ENCODE results near the gene PCDHGC4.

DNA sequence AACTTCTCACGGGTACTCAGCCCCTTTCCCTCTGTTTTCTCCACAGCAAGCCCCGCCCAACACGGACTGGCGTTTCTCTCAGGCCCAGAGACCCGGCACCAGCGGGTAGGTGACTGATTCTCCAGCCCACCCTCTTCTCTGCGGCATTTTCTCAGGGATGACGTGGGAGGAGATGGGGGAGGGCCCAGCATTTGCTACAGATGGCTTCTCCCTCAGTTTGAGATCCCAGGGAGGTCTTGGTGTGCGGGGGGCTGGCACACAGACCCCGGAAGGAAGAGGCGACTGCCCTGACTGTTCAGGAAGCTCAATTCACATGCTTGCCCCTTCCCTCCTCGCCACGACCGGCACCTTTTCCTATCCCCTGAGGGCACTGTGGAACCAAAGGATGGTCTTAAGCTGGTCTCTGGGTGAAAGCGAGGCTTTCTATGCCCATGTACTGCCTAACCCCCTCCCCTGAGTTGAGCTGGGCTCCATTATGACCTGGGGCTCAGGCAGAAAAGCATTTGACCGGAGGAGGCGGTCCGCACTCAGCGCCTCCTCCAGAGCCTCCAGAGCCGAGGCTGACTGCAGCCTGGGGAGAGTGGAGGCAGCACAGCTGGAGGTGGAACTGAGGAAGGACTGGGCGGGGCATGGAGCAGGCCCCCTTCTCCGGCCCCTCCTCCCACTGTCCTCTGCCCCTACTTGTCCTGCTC is 10.1 kb downstream of the PCDHGC4 start:
- TF ChIP-seq POLR2AphosphoS5 (IDR thresholded peaks at IDR 0.05; ENCODE audit: insufficient read depth, low read depth, low read length) (no peak), POLR2A (IDR thresholded peaks at IDR 0.05; ENCODE audit: low read depth, low read length) (no peak), EZH2 (IDR thresholded peaks at IDR 0.05; ENCODE audit: borderline replicate concordance, low read depth, low read length, severe bottlenecking) (no peak), FOS (IDR thresholded peaks at IDR 0.05; ENCODE audit: borderline replicate concordance, insufficient read depth, low read length) (no peak), MAX (IDR thresholded peaks at IDR 0.05; ENCODE audit: insufficient read depth, insufficient read length) (no peak), JUN (IDR thresholded peaks at IDR 0.05; ENCODE audit: borderline replicate concordance, insufficient read depth, insufficient read length, low read depth) (no peak), MYC (IDR thresholded peaks at IDR 0.05; ENCODE audit: low read depth, low read length) (no peak), GATA2 (IDR thresholded peaks at IDR 0.05; ENCODE audit: insufficient read depth, insufficient read length, low read depth, low read length) (no peak)
- TF ChIP-seq, protein P1, sequence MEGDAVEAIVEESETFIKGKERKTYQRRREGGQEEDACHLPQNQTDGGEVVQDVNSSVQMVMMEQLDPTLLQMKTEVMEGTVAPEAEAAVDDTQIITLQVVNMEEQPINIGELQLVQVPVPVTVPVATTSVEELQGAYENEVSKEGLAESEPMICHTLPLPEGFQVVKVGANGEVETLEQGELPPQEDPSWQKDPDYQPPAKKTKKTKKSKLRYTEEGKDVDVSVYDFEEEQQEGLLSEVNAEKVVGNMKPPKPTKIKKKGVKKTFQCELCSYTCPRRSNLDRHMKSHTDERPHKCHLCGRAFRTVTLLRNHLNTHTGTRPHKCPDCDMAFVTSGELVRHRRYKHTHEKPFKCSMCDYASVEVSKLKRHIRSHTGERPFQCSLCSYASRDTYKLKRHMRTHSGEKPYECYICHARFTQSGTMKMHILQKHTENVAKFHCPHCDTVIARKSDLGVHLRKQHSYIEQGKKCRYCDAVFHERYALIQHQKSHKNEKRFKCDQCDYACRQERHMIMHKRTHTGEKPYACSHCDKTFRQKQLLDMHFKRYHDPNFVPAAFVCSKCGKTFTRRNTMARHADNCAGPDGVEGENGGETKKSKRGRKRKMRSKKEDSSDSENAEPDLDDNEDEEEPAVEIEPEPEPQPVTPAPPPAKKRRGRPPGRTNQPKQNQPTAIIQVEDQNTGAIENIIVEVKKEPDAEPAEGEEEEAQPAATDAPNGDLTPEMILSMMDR (IDR thresholded peaks at IDR 0.05; ENCODE audit: extremely low read depth in 1 of 2, insufficient read depth in 1 of 2, low read depth in 1 of 2, low read length in 2 of 2) = no peak
